Epidermal melanocyte (primary cell): ENCODE results near the gene SPACA7.

ENCODE experiments used
- DNase-seq: peaks from one replicate; pipeline ENCODE4 v3.0.0; 2011; ENCODE audit warnings: low spot score; ENCODE audit not compliant: insufficient read length

The SPACA7 gene, protein sequence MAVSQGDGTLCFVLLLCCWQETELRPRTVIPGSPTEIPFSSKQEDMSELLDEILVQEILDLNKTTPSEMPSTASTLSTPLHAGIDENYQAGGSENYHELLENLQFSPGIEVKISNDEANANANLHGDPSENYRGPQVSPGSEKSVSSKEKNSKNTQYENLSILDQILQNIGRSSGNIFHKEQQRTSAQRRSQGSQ

DNA sequence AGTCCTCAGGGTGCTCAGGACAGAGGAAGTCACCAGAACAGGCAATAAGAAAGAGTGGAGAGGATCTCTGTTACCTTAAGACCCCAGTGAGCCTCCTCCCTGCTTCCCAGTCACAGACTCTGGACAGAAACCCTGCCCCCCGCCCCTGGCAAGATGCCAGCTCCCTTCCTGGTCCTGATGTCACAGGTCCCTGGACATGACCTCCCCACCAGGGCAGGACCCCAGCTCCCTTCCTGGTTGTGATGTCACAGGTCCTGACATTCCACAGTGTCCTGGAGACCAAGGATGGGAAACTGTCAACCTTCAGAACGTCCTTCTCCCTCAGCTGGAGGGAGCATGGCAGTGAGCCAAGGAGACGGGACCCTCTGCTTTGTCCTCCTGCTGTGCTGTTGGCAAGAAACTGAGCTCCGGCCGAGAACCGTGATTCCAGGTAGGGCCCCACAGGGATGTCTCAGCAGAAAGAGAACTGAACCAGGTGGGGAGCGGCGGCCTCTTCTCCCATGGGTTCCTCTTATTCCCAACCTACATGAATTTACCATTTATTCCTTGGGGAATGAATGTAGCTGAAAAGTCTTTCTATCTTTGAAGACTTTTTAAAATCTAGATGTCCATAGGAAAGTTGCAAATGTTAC, at the start of gene SPACA7:
TSS of gene SPACA7 (plus strand) at position 306 of the 632 bp plus-strand sequence. CDS start at position 337, 31 bp downstream.
- DNase-seq, result no peak

DNA sequence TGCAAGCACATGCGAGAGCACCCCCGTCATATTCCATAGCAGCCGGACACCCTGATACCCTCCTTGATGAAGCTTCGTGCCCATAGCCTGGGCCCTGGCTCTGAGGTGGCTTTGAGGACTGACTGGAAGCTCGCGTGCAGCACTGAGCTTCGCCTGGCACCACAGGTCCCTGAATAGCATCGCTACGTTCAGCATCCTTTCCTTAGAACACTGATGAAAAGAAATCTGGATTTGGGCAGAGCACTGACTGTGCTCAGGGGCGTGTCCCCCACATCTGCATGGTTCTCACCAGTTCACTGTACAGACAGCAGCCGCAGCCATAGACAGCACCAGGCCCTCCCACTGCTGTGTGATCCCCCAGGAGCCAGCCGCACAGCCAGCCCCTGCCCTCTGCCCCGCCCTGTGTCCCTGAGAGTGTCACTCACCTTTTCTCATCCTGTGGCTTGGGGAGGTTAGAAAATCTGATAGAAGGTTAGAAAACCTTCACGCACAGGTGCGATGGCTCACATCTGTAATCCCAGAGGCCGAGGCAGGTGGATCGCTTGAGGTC, 49.3 kb upstream of the SPACA7 start:
- no peak for DNase-seq

DNA sequence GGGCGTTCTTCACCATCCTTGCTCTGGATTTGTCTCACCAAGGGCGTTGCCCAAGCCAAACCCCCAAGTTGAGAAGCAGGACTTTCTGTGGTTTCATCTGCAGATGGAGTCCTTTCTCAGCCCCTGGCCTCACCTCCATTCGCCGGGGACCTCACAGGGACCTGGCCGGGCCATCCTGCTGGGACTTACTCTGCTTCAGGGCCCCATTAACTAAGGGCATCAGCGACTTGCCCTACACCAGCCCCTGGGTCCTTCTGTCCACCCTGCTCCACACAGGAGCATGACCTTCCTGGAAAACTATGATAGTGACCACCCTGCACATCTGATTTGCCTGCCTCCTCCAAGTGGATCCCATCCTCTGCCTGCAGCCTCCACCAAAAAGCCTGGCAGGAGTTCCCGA, 47.2 kb upstream of the SPACA7 start:
- no peak for DNase-seq

DNA sequence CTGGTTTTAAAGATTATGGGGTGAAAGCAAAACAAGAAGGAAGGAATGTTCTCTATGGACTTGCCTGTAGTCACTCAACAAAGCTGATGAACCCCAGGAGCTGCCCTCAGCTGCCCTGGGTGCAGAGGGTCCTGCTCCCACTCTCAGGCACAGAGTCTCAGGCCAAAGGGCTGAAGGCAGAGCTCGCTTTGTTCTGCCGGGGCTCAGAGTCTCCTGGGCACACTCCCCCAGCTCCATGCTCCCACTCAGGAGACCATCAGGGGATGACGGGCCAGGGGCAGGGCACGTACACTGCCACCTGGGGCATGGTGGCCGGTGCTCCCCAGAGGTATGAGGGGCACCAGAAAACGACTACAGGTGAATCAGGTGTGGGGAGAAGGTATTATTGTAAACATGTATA, 46.8 kb upstream of the SPACA7 start:
- DNase-seq, result no peak

DNA sequence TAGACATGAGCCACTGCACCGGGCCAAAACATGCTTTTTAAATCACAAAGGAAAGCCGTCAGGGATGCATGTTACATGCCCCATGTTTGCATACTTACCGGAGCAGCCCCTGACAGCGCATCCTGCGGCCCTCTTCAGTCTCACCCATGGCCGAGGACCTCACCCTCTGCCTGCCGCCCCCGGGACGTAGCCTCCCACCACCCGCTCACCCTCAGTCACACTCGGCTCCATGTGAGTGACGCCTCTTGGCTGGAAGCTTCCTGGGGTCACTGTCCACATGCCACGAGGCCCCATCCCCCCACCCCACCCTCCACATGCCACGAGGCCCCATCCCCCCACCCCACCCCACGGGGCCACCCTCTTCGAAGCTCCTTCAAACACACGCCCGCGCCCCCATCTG, 46.1 kb upstream of the SPACA7 start:
- no peak for DNase-seq

DNA sequence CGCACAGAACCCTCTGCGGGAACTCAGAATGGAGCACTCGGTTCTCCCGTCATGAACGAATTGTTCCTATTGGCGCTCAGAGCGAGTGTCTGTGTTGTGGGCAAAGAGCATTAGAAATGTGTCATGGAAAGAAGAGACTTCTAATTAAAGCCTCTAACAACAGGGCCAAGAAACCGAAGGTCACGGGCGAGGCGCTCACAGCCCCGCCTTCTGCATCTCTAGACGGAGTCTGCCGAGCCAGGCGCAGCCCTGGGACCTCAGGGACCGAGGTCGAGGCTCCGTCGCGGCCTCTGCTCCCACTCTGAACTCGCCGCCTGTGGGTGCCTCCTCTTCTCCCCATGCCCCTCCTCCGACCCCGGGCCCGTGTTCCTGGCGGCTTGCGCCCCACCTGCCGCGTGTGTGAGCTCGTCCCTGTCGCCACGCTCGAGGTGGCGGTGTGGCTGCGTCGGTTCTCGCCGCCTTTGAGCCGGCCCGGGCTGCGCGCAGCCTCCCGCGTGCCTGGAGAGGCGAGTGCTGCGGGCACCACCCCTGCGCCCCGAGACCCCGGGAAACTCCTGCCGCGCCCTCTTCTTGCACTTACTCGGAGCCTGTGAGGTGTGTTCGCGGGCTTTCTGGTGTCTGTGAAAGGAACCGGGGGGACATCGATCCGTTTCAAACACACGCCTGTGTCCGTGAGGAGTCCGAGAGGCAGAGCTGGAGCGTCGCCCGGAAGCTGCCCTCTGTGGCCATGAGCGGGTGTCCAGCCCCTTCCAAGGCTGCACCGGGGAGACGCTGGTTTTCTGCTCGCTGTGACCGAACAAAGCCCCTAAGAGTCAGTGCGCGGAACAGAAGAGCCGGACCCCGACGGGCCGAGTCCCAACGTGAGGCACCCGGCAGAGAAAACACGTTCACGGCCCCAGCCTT, 45.4 kb upstream of the SPACA7 start:
- no peak for DNase-seq

DNA sequence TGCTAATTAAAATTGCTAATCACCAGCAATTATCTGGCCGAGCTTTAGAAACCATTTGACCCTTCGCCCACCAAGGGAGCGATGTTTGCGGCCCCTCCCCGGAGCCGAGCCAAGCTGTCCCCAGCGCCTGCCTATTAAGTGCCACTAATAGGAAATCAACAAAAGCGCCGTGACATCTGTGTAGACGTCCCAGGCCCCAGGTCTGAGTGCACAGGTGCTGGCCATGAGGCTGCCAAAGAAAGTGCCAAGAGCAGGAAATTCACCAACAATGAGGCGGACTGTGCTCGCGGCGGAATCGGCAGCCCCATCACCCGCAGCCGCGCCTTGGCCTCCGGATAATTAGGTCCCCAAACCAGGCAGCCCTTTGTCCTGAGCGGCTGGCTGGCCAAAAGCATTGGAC, 44.5 kb upstream of the SPACA7 start:
- DNase-seq, result no peak

DNA sequence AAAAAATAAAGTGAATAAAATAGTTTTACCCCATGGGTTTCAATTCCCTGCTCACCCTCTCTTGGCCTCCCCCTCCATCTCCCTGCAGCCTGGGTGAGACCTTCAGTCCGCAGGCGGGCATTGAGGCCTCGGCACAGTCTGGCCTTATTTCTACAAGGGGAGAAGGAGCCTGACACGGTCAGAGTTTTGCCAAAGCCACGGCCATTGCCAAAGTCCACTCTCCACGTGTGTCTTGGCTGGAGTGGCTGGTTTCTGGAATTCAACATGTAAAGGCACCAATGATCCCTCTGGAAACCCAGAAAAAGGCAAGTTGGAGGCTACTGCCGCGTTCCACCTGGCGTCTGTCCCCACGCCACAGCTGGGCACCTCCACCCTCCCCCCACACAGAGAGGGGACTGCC, 43.4 kb upstream of the SPACA7 start:
- DNase-seq, result no peak

DNA sequence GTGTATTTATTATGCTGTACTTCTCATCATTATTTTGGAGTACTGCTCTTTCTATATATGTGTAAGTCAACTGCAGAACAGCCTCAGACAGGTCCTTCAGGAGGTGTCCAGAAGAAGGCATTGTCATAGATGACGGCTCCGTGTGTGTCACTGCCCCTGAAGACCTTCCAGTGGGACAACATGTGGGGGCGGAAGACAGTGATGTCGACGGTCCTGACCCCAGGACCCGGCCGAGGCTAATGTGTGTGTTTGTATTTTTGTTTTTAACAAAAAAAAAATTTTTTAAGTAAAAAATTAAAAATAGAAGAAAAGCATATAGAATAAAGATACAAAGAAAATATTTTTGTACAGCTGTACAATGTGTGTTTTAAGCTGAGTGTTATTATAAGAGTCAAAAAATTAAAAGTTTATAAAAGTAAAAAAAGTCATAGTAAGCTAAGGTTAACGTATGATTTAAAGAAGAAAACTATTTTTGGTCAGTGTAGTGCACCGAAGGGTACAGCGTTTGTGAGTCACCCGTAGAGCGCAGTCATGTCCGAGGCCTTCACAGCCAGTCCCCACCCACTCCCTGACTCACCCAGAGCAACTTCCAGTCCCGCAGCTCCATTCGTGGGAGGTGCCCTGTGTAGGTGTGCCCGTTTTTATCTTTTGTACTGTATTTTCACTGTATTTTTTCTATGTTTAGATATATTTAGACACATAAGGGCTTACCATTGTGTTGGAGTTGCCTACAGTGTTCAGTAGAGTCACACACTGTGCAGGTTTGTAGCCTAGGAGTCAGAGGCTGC, 42.2 kb upstream of the SPACA7 start:
- DNase-seq, result no peak

DNA sequence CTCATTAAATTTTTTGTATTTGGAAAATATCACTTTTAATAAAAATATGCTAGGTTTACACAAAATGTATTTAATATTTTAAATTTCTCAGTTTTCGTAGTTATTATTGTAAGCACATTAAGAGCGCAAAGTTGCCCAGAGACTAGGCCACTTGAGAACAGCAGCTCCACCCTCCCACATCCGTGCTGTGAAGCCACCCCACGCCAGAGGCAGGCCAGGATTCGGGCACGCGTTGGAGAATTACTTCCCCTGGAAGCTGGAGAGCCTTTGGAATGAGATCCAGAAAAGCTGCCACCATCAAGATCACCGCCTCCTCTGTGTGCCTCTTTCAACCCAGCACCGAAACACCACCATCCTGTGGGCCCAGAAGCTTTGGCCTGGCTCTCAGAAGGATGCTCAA, 41.0 kb upstream of the SPACA7 start:
- DNase-seq, result no peak

DNA sequence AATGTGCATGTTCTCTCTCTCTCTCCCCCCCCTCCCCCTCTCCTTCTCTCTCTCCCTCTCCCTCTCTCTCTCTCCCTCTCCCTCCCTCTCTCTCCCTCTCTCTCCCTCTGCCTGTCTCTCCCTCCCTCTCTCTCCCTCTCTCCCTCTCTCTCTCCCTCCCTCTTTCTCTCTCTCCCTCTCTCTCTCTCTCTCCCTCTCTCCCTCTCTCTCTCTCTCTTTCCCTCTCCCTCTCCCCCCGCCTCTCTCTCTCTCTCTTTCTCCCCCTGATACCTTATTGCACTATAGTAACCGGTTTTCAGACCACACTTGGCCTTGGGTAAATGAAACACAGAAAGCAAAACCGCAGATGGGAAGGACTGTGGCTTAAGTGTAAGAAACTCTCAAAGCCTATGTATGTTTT, 34.7 kb upstream of the SPACA7 start:
- no peak for DNase-seq

DNA sequence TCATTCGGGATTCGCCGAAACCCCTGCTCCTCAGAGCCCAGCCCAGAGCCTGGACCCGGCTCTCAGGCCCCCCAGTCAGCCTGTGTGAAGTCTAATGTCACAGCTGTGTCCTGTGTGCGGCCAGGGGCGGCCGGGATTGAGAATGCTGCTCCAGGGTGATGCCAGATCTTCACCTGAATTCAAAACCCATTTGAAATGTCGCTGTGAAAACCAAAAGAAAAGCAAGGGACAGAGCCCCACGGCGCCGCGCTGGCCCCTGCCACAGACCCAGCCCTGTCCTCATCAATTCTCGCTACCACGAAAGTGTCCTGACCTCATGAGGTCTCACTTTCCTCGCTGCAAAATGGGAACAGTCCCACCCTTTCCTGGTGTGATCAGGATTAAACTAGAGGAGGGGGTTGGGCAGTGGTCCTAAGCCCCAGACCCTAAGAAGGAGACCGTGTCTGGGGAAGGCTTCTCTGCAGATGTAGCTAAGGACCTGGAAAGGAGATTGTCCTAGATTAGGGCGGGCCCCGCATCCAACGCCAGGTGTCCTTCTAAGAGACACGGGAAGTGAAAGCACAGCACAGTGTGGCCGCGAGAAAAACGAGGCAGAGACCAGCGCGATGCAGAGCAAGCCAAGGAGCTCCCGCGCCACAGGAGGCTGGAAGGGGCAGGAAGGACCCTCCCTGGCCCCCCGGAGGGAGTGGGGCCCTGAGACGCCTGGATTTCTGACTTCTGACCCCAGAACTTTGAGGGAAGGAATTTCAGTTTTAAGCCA, 34.0 kb upstream of the SPACA7 start:
- no peak for DNase-seq

DNA sequence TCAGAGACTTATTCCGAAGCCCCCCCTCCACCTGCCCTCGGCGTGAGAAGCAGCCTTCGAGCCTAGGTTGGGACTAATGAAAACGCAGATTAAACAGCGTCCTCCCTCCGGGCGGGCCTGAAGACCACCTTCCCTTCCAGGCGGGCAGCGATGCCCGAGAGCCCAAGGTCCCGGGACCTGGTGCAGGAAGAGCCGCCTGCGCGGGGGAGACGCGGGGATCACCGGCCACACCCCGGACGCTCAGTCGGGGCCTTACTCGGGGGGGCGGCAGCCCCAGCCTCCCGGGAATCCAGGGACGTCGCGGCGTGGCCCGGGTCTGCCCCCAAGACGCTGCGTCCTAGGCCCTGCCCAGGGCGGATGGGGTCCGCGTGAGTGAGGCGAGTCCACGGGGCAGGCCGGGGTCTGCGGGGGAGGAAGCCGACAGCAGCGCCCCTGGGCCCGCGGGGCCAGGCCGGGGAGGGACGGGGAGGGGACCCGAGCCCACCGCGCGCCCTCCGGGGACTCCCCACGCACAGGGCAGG, 33.3 kb upstream of the SPACA7 start:
- DNase-seq, result no peak

DNA sequence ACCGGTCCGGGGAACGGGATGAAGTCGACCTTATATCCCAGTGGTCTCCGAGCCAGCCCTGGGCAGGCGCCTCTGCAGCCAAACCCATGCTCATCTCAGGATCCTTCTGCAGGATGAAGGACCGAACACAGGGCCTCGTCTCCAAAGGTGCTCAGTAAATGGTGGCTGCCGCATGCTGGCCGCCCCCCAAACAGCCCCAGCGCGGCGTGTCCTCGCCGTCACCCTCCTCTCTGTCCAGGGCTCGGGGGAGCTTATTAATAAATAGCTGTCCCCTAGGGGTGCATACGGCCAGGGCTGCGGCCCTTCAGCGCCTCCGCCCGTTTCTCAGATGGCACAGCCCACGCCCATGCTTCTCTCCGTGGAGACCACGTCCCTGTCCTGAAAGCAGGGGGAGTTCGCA, 32.6 kb upstream of the SPACA7 start:
- DNase-seq, result no peak

DNA sequence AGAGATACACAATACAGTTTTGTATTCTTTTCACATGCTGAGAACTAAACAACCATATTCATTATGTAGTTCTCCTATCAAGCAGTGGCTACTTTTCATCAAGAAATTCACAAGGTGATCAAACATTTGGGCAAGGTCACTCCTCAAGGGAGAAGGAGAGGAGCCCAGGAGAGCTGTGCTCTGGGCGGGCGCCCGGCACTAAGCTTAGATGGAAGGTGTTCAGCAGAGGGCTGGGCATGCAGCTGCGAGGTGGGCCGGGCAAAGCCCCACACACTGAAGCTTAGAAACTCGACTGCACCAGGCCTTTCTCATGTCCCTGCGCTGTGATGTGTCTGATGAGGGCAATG, 30.4 kb upstream of the SPACA7 start:
- DNase-seq, result no peak

DNA sequence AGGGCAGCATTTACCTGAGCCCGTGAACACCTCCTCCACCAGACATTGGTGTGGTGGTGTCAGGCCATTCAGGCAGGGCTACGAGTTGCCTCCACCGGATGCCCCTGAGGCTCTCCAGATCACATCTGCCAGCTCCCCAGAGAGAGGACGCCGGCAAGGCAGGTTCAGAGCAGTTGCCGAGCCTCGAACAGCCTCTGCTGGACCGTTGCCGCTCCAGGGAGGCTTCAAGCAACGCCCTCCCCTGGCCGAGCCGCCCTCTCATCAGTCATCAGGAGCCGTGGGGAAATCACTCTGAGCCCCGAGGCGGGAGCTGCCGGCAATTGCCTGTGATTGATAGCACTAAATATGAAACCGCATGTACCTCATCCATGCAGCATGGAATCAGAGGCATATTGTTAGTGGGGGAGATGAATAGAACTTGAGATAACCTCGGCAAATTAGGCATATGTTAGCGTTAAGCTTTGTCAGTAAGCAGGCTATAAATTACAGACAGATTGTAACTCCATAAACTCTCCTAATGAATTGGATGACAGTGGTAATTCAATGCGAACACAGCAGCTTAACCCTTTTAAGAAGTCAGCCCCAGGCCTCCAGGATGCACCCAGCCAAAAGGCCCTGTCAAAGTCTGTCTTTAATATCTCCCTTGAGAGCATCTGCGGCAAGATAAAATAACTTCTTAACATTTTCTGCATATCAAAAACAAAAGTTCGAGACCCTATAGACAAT, 29.8 kb upstream of the SPACA7 start:
- DNase-seq, result no peak

DNA sequence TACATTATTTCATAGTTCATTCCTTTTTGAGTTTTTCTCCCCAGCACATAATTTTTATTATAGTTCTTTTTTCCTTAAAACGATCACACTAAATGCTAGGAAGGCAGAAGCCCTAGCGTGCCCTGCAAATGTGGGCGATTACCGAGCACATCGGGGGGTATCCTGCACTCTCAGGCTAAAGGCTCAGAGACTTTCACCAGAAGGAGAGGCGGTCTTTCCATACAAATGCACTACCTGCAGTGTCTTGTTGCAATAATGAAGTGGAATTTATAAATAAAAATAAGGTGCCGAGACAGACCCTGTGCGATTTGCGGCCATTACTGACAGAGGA, 29.3 kb upstream of the SPACA7 start:
- DNase-seq, result no peak

DNA sequence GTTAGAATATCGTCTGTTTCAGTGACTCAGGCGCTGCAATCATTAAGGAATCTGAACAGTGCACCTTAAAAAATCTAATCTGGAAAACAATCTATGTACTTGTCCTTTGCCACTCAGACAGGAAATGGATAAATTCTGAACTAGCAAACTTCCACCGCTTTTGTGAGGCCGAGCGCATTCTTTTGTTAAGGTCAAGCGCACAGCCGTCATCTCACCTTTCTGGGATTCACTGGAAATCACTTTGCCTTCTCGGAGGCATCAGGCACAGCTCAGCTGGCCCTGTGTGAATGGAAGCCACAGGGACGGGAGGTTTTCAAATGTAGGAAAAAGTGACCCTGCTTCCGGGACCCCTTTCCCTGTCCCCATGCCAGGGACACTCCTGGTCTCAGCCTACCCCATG, 28.2 kb upstream of the SPACA7 start:
- no peak for DNase-seq

DNA sequence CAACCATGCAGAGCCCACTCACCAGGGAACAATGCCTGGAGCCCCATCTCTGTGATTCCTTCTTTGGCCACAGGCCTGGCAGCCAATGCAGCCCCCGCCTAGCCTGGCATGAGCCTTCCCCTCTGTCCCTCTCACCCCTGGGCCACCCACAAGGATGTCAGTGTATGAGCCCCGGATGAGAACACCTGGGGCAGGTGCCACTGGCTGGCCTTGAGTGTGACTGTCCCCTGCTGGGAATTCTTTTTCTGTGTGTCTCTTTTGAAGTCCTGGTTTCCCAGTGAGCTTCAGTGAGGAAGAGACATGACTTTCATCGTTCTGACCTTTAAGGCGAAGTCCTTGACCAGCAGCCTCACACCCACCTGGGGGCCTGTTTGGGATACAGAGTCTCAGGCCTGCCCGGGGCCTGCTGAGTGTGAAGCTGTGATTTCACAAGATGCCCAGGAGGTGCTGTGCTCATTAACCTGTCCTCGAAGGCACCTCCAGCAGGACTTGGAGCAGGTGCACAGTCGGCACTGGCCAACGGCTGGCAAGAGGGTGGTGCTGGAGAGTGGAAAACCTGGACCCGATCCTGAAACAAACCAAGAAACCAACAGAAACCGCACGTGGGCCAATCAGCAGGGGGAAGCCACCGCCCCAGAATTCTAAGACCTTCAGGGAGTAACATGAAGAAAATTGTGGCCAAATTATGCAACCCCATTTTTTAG, 27.4 kb upstream of the SPACA7 start:
- no peak for DNase-seq
